DOHH2 (cell line): ENCODE measurements around the gene SHISAL1.

Experiments used
- CTCF ChIP-seq: fragments of 200-600 bp; sonication (generic); IDR thresholded peaks from one replicate; pipeline ENCODE4 v1.5.1; 2014; ENCODE audit warnings: antibody characterized with exemption, mild to moderate bottlenecking, low read depth, low read length; ENCODE audit not compliant: poor library complexity, severe bottlenecking
- EZH2phosphoT487 ChIP-seq: fragments of 200-600 bp; sonication (generic); IDR thresholded peaks from 2 replicates; pipeline ENCODE4 v1.6.1; 2017; ENCODE audit warnings: borderline replicate concordance, mild to moderate bottlenecking, antibody characterized with exemption, low read length, moderate library complexity, mixed read lengths

- TF ChIP-seq CTCF (no peak), EZH2phosphoT487 (no peak)
Observed at GRCh38 chr22:44254811-44255210, 57.9 kb downstream of the SHISAL1 start.
